ENCODE measurements around the gene TECPR1.

Gene TECPR1

GRCh38 chr7:98283127-98283886 is 31.3 kb upstream of the TECPR1 start:
- DNase-seq = no peak

- DNase-seq = no peak
Measured at GRCh38 chr7:98282703-98283102, 30.7 kb upstream of the TECPR1 start.

GRCh38 chr7:98281757-98282606 is 29.9 kb upstream of the TECPR1 start:
- no peak for DNase-seq

- DNase-seq = peak; percentile 24
Measured at GRCh38 chr7:98280791-98281756, 29.0 kb upstream of the TECPR1 start, which contains the start of gene BRI3. Gene BRI3 (plus strand): TSS chr7:98281686. CDS start chr7:98281796, 110 bp downstream.

GRCh38 chr7:98280296-98280695 is 28.3 kb upstream of the TECPR1 start:
- no peak for DNase-seq

- peak; percentile 3 for DNase-seq
Measured at GRCh38 chr7:98278936-98279335, 26.9 kb upstream of the TECPR1 start.

- DNase-seq = no peak
Measured at GRCh38 chr7:98278408-98278807, 26.4 kb upstream of the TECPR1 start.

GRCh38 chr7:98276241-98276761 is 24.3 kb upstream of the TECPR1 start:
- no peak for DNase-seq

- no peak for DNase-seq
Measured at GRCh38 chr7:98267303-98267702, 15.3 kb upstream of the TECPR1 start.

- DNase-seq = no peak
Measured at GRCh38 chr7:98266840-98267239, 14.8 kb upstream of the TECPR1 start.

GRCh38 chr7:98265841-98266271 is 13.8 kb upstream of the TECPR1 start:
- no peak for DNase-seq

- no peak for DNase-seq
Measured at GRCh38 chr7:98257701-98258100, 5.7 kb upstream of the TECPR1 start.

GRCh38 chr7:98256431-98256830 is 4.4 kb upstream of the TECPR1 start:
- no peak for DNase-seq

- no peak for DNase-seq
Measured at GRCh38 chr7:98254951-98255610, 3.0 kb upstream of the TECPR1 start.

GRCh38 chr7:98254516-98254915 is 2.5 kb upstream of the TECPR1 start:
- no peak for DNase-seq

- no peak for DNase-seq
Measured at GRCh38 chr7:98252425-98253054, 508 bp upstream of the TECPR1 start.

- no peak for DNase-seq
Measured at GRCh38 chr7:98251231-98251600, 816 bp downstream of the TECPR1 start.

- no peak for DNase-seq
Measured at GRCh38 chr7:98250789-98251188, 1.2 kb downstream of the TECPR1 start.

- no peak for DNase-seq
Measured at GRCh38 chr7:98249106-98249505, 2.9 kb downstream of the TECPR1 start.

GRCh38 chr7:98248156-98248555 is 3.9 kb downstream of the TECPR1 start:
- DNase-seq = no peak

GRCh38 chr7:98244871-98245270 is 7.2 kb downstream of the TECPR1 start:
- no peak for DNase-seq

GRCh38 chr7:98242934-98243333 is 9.1 kb downstream of the TECPR1 start:
- DNase-seq = no peak
